Adrenal gland (tissue), 5 donors: ENCODE results near the gene RUNX1.

Experiments
- POLR2A ChIP-seq, 2 donors: fragments of 450-650 bp; IDR thresholded peaks; one replicate each; pipeline ENCODE4 v1.6.1; 2017; ENCODE audit warnings: antibody characterized with exemption in 2 of 2, mild to moderate bottlenecking in 2 of 2, moderate library complexity in 1 of 2
- TF ChIP-seq, protein P1 (sequence below), 6 experiments: fragments of 450-650 bp in 4 of 6; fragments of 200-600 bp in 2 of 6; sonication (generic) in 1 of 6; IDR thresholded peaks; 1 replicate in 5 of 6; 2 replicates in 1 of 6; pipeline versions ENCODE4 v1.5.1 to v1.8.0; 2016 to 2021; ENCODE audit warnings: antibody characterized with exemption in 6 of 6, mild to moderate bottlenecking in 2 of 6, moderate library complexity in 1 of 6
- donor health status: DM: no; HTN: no; CAD: no.

- TF ChIP-seq, protein P1, sequence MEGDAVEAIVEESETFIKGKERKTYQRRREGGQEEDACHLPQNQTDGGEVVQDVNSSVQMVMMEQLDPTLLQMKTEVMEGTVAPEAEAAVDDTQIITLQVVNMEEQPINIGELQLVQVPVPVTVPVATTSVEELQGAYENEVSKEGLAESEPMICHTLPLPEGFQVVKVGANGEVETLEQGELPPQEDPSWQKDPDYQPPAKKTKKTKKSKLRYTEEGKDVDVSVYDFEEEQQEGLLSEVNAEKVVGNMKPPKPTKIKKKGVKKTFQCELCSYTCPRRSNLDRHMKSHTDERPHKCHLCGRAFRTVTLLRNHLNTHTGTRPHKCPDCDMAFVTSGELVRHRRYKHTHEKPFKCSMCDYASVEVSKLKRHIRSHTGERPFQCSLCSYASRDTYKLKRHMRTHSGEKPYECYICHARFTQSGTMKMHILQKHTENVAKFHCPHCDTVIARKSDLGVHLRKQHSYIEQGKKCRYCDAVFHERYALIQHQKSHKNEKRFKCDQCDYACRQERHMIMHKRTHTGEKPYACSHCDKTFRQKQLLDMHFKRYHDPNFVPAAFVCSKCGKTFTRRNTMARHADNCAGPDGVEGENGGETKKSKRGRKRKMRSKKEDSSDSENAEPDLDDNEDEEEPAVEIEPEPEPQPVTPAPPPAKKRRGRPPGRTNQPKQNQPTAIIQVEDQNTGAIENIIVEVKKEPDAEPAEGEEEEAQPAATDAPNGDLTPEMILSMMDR (IDR thresholded peaks at IDR 0.05), result no peak
- TF ChIP-seq POLR2A (IDR thresholded peaks at IDR 0.05), result no peak
Measured at GRCh38 chr21:34861258-34861657, 187.8 kb downstream of the RUNX1 start.
